ENCODE results near the gene TYROBP. TPM values are rescaled to one million over a fixed set of nuclear protein-coding genes. Genes with fewer than 3 reads are reported as not detected.

TYROBP gene
- total RNA-seq, 1 experiment from 2014 or later: not detected

- Histone ChIP-seq H3K4me1 (ENCODE audit: control insufficient read depth, insufficient read depth, low read length) (peaks cover 23% of the 10 kb centered on the region), H3K9me3 (ENCODE audit: control insufficient read depth, insufficient read depth, low read depth, low read length) (no peaks in the 10 kb centered on the region), H3K36me3 (ENCODE audit: control insufficient read depth, insufficient read depth, low read length) (no peaks in the 10 kb centered on the region), H3K27ac (ENCODE audit: low read length) (peak overlapping the region; percentile 90), H3K27me3 (ENCODE audit: control insufficient read depth, insufficient read depth, low read length) (no peaks in the 10 kb centered on the region), H3K4me3 (ENCODE audit: low read depth in 2 of 2, low read length in 2 of 2) (peak overlapping the region; percentile 88 to 90)
- TF ChIP-seq POLR2AphosphoS5 (IDR thresholded peaks at IDR 0.05; ENCODE audit: low read depth, low read length) (no peak), SIN3A (IDR thresholded peaks at IDR 0.05; ENCODE audit: borderline replicate concordance, insufficient read depth, low read depth, low read length) (no peak), TCF7L2 (IDR thresholded peaks at IDR 0.05; ENCODE audit: low read depth, low read length) (no peak)
- TF ChIP-seq, protein P1, sequence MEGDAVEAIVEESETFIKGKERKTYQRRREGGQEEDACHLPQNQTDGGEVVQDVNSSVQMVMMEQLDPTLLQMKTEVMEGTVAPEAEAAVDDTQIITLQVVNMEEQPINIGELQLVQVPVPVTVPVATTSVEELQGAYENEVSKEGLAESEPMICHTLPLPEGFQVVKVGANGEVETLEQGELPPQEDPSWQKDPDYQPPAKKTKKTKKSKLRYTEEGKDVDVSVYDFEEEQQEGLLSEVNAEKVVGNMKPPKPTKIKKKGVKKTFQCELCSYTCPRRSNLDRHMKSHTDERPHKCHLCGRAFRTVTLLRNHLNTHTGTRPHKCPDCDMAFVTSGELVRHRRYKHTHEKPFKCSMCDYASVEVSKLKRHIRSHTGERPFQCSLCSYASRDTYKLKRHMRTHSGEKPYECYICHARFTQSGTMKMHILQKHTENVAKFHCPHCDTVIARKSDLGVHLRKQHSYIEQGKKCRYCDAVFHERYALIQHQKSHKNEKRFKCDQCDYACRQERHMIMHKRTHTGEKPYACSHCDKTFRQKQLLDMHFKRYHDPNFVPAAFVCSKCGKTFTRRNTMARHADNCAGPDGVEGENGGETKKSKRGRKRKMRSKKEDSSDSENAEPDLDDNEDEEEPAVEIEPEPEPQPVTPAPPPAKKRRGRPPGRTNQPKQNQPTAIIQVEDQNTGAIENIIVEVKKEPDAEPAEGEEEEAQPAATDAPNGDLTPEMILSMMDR (IDR thresholded peaks at IDR 0.05): no peak
- TF ChIP-seq, protein P2, sequence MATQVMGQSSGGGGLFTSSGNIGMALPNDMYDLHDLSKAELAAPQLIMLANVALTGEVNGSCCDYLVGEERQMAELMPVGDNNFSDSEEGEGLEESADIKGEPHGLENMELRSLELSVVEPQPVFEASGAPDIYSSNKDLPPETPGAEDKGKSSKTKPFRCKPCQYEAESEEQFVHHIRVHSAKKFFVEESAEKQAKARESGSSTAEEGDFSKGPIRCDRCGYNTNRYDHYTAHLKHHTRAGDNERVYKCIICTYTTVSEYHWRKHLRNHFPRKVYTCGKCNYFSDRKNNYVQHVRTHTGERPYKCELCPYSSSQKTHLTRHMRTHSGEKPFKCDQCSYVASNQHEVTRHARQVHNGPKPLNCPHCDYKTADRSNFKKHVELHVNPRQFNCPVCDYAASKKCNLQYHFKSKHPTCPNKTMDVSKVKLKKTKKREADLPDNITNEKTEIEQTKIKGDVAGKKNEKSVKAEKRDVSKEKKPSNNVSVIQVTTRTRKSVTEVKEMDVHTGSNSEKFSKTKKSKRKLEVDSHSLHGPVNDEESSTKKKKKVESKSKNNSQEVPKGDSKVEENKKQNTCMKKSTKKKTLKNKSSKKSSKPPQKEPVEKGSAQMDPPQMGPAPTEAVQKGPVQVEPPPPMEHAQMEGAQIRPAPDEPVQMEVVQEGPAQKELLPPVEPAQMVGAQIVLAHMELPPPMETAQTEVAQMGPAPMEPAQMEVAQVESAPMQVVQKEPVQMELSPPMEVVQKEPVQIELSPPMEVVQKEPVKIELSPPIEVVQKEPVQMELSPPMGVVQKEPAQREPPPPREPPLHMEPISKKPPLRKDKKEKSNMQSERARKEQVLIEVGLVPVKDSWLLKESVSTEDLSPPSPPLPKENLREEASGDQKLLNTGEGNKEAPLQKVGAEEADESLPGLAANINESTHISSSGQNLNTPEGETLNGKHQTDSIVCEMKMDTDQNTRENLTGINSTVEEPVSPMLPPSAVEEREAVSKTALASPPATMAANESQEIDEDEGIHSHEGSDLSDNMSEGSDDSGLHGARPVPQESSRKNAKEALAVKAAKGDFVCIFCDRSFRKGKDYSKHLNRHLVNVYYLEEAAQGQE (IDR thresholded peaks at IDR 0.05; ENCODE audit: insufficient read depth in 1 of 2, low read depth in 2 of 2, low read length in 1 of 2): no peak
- in situ Hi-C loops (cut with HindIII; ENCODE audit: low pct_unique_long_range_greater_than_20kb, low sequenced_read_pairs) (no loop called here), intact Hi-C loops (cut with micrococcal nuclease; ENCODE audit: unreplicated experiment) (no loop called here)
- DNase-seq (ENCODE audit: low read depth, low spot score): no peak
- ChIA-PET POLR2A (interaction anchor here (0.6 kb wide), 1 partner anchor 12 kb away, joined by 6 read pairs; no protein-coding TSS in a partner anchor), CTCF (no interaction called here)
- no TSS peak for BruUV-seq (replicated peaks)
- no peak for ATAC-seq
These were observed 9.6 kb downstream of the TYROBP start for GRCh38 chr19:35898499-35898809.

- intact Hi-C loops (cut with micrococcal nuclease; ENCODE audit: unreplicated experiment): no loop called here
- Histone ChIP-seq H3K4me3 (ENCODE audit: low read depth in 2 of 2, low read length in 2 of 2) (peak overlapping the region; percentile 88 to 90), H3K9me3 (ENCODE audit: control insufficient read depth, insufficient read depth, low read depth, low read length) (no peaks in the 10 kb centered on the region), H3K36me3 (ENCODE audit: control insufficient read depth, insufficient read depth, low read length) (no peaks in the 10 kb centered on the region), H3K4me1 (ENCODE audit: control insufficient read depth, insufficient read depth, low read length) (peaks cover 20% of the 10 kb centered on the region), H3K27ac (ENCODE audit: low read length) (peak overlapping the region; percentile 90), H3K27me3 (ENCODE audit: control insufficient read depth, insufficient read depth, low read length) (no peaks in the 10 kb centered on the region)
- no peak for ATAC-seq
- DNase-seq (ENCODE audit: low read depth, low spot score): no peak
- ChIA-PET POLR2A (interaction anchor here (0.6 to 0.7 kb wide), 2 partner anchors 12 to 51 kb away, joined by 6 to 7 read pairs; no protein-coding TSS in a partner anchor), CTCF (no interaction called here)
- TF ChIP-seq POLR2AphosphoS5 (IDR thresholded peaks at IDR 0.05; ENCODE audit: low read depth, low read length) (no peak), SIN3A (IDR thresholded peaks at IDR 0.05; ENCODE audit: borderline replicate concordance, insufficient read depth, low read depth, low read length) (no peak), TCF7L2 (IDR thresholded peaks at IDR 0.05; ENCODE audit: low read depth, low read length) (no peak)
- TF ChIP-seq, protein P2 (IDR thresholded peaks at IDR 0.05; ENCODE audit: insufficient read depth in 1 of 2, low read depth in 2 of 2, low read length in 1 of 2): no peak
- TF ChIP-seq, protein P1 (IDR thresholded peaks at IDR 0.05): no peak
- in situ Hi-C loops (cut with HindIII; ENCODE audit: low pct_unique_long_range_greater_than_20kb, low sequenced_read_pairs): no loop called here
- BruUV-seq (replicated peaks): no TSS peak
These were observed 10.2 kb downstream of the TYROBP start for GRCh38 chr19:35897706-35898451.
